ENCODE measurements around the gene ZFAND2B. TPM values are rescaled to one million over a fixed set of nuclear protein-coding genes. Genes with fewer than 3 reads are reported as not detected.

The ZFAND2B gene
- total RNA-seq, 1 experiment from 2014 or later, result 16.4 TPM

- no peak within 1 kb of the TSS for H3K23ac ChIP-seq (ENCODE audit: insufficient read length, low read depth, low read length)
- H3K9ac ChIP-seq (ENCODE audit: extremely low read depth, insufficient read length, low read length), result no peak within 1 kb of the TSS
- H3K4ac ChIP-seq (ENCODE audit: low read depth, low read length), result no peak within 1 kb of the TSS
- H4K91ac ChIP-seq (ENCODE audit: insufficient read length, low read depth, low read length), result no peak within 1 kb of the TSS
- no peak within 1 kb of the TSS for H2BK120ac ChIP-seq (ENCODE audit: low read depth, low read length, poor library complexity, severe bottlenecking)
- H2BK12ac ChIP-seq (ENCODE audit: insufficient read length, low read depth, low read length), result no peak within 1 kb of the TSS
- no peak within 1 kb of the TSS for H3K18ac ChIP-seq (ENCODE audit: insufficient read length, low read depth, low read length)
- Mint-ChIP-seq H3K36me3 (ENCODE audit: insufficient read depth in 1 of 3, low read depth in 3 of 3) (peaks cover 8 to 26% (median 23%) of the 10 kb centered on the region in 3 experiments; a peak in 6 of 7 replicates), H3K27me3 (ENCODE audit: low read depth) (no peaks in the 10 kb centered on the region; the same call in 1 of the 2 replicates), H3K4me1 (peaks cover 0 to 4% of the 10 kb centered on the region in 2 experiments; a peak in 1 of 4 replicates), H3K27ac (no peak within 1 kb of the TSS; a peak in 1 of 7 replicates), H3K4me3 (no peak within 1 kb of the TSS), H3K9me3 (no peaks in the 10 kb centered on the region; a peak in 1 of 5 replicates)
- no peak within 1 kb of the TSS for H2BK15ac ChIP-seq (ENCODE audit: low read depth, low read length)
- DNase-seq, result no peak
- H4K5ac ChIP-seq (ENCODE audit: insufficient read length, low read depth, low read length), result no peak within 1 kb of the TSS
- no peak within 1 kb of the TSS for H3K4me2 ChIP-seq (ENCODE audit: insufficient read depth, insufficient read length, low read length)
- no peaks in the 10 kb centered on the region for H3K27me3 ChIP-seq (ENCODE audit: insufficient read depth, low read length)
- peaks cover 2% of the 10 kb centered on the region for H3K23me2 ChIP-seq (ENCODE audit: insufficient read length, low read depth, low read length, poor library complexity, severe bottlenecking)
- WGBS (ENCODE audit: extremely low coverage, insufficient read length, low lambda C conversion rate), result no CpG with 5 or more reads among the region's 10 CpGs
- H2BK5ac ChIP-seq (ENCODE audit: insufficient read length, low read length), result no peak within 1 kb of the TSS
- H2AK5ac ChIP-seq (ENCODE audit: insufficient read length, low read length), result no peak within 1 kb of the TSS
- H2AFZ ChIP-seq (ENCODE audit: low read length), result no peak within 1 kb of the TSS
- no peak within 1 kb of the TSS for H3K27ac ChIP-seq (ENCODE audit: insufficient read length, low read depth, low read length)
- no peaks in the 10 kb centered on the region for H3K4me1 ChIP-seq (ENCODE audit: insufficient read depth, low read length)
- H2BK20ac ChIP-seq (ENCODE audit: low read depth, low read length, poor library complexity, severe bottlenecking), result no peak within 1 kb of the TSS
- no peaks in the 10 kb centered on the region for H4K20me1 ChIP-seq (ENCODE audit: control insufficient read depth, insufficient read depth, insufficient read length)
- no peak within 1 kb of the TSS for H3K56ac ChIP-seq (ENCODE audit: insufficient read length, low read depth, low read length)
- H3K14ac ChIP-seq (ENCODE audit: insufficient read depth, low read length), result no peak within 1 kb of the TSS
- no peaks in the 10 kb centered on the region for H3K79me1 ChIP-seq (ENCODE audit: insufficient read depth, low read depth, low read length, poor library complexity, severe bottlenecking)
- no peak within 1 kb of the TSS for H4K8ac ChIP-seq (replicated peaks; ENCODE audit: insufficient read length, low read depth, low read length)
- no peak within 1 kb of the TSS for H3T11ph ChIP-seq (ENCODE audit: low read length)
- no peak for TF ChIP-seq CTCF (conservative IDR thresholded peaks at IDR 0.05)
- no peaks in the 10 kb centered on the region for H3K9me3 ChIP-seq (ENCODE audit: control insufficient read depth, low read depth, low read length)
- H3K79me2 ChIP-seq (ENCODE audit: insufficient read depth, low read length), result no peaks in the 10 kb centered on the region
Measured at GRCh38 chr2:219169930-219170654, 36.5 kb upstream of the ZFAND2B start, which contains the start of gene SLC23A3. Gene SLC23A3 (minus strand): TSS chr2:219170029. CDS start chr2:219169984, 45 bp downstream.
